HG03457 (cell line): Measurements from ENCODE around the gene CDKN1C.

Source experiments
- ATAC-seq: cut with Tn5 transposase; IDR thresholded peaks from one replicate; pipeline ENCODE4 v1.9.1; 2021; ENCODE audit warnings: moderate number of reproducible peaks; ENCODE audit not compliant: unreplicated experiment

Gene CDKN1C

DNA sequence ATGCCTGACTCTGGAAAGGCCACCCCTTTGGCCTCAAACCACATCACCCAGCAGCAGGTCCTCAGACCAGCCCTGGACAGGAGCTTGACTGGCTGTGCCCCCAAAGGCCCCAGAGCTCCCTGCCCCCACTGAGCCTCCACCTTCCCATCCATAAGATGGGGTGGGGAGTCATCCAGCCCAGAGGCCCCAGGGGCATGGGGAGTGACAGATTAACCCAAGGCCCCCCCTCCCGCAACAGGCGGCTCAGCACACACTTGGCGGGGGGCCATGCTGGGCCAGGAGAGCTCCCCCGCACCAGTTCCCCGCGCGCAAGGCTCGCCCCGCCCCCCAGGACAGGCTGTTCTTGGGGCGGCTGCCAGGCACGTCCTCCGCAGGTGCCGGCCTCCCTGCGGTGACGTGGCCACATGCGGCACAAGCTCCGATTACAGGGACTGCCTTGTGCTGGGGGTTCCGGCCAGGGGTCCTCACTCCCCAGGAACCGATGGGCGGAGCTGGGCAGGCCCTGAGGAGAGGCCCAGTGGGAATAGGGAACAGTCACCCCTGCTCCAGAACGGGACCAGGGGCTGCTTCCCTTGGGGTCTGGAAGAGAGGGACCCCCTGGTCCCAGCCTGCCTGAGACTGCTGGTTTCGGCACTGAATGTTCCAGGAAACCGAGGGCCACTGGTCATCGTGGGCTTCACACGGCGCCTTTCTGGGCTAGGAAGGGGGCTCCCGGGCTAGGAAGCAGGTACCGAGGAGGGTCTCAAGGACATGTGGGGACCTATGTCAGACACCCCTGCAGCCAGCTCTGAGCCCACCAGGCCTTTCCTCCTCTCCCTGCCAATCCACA, 5.1 kb upstream of the CDKN1C start:
- no peak for ATAC-seq

DNA sequence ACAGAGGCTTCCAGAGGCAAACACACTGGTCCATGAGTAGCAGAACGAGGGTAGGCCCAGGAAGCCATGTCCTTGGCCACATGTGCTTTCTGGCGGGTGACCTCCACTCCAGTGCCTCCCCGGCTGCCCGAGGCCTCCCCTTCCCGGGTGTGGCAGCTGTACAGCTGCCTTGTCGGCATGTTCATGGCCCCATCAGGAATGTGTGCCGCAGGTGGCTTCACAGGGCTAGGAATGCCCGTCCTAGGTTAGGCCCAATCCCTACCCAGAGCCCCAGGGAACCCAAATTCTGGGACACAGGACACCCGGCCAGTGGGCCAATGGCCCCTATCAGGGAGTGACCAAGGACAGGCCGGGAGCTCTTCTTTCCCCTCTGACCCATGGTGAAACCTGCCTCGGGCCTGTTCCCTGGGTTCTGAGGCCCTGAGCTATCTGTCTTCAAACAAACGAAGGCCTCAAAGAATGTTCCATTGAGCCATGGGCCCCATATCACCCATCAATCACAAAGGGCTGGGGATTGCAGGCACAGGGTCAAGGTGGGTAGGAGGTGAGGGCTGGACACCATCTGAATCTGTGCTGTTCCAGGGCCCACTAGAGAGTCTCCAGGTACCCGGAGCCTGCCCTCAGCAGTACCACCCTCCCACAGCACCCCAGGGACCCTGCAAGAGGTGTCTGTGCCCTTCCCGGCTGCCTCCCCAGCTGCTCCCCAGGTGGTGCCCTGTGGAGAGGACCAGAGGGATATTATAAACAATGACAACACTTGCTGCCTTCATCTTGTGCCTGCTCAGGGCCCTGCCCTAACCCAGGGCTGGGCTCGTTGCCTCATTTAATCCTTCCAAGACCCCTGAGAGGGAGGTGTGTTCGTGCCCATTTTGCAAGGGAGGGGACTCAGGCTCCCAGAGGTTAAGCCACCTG, 4.0 kb upstream of the CDKN1C start:
- no peak for ATAC-seq

DNA sequence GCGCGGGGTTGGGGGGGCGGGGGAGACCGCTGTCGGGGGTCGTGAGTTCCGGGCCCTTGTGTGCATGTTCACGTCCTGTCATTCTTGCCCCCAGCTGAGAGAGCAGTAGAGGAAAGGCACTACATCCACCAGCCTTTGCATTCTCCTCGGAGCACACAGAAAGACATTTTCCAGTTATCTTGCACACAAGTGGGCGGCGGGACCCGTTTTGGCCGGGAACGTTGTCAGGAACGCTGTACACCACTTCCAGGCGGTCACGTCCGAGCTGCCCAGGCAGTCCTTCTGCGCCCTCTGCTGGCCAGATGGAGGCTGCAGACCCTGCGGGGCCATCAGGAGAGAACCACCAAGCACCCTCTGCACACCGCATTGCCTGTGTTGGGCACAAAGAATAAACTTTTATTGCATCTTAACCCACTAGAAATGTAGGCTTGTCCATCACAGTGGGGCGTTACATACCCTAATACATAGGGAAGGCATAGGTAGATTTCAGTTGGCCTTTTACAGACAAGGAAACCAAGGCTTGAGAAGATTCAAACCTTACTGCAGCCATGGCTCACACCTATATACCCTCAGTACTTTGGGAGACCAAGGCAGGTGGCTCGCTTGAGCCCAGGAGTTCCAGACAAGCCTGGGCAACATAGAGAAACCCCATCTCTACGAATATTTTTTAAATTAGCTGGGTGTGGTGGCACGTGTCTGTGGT, 2.8 kb upstream of the CDKN1C start:
- ATAC-seq: no peak

DNA sequence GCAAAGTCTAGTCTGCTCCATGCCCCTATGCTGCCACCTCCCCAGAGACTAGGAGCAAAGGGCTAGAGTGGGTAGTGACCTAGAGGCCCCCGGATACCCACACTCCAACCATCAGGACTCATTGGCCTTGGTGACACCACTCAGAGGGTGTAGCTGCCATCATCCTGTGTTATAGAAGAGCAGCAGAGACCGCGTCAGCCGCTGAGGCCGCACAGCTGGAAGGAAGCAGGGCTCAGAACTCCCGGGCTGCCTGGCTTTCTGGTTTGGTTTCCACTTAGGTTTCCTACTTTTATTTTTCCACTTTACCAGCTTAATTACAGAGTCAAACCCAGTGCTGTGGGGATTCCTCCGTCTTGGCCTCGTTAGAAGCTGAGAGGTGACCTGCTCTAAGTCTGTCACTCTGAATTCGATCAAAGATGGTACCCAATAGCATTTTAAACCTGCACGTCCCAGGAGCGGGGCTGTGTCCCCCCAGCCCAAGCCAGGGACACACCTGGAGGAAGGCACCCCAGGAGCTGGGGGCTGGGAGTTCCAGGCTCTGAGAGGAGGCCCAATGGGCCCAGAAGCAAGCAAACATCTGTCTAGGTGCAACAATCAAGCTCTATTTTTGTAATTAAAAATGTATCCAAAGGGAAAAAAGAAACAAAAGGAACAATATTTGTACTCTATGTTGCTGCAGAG, 2.1 kb upstream of the CDKN1C start:
- no peak for ATAC-seq

DNA sequence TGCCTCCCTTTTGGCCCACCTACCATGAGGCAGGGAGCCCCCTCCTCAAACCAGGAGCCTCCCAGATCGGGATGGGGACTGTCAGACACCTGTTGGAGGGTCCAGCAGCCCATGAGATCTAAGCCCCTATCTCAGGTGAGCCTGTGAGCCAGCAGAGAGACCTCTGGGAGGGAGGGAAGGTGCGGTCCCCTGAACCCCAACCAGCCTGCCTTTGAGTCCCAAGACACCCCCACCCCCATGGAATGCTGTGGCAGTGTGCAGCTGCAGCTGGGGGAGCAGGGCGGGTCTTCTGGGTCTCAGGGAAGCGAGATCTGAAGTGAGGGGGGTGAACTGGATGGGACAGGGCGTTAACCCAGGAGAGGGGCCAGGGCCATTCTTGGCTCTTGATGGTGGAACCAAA, 1.4 kb upstream of the CDKN1C start:
- no peak for ATAC-seq

DNA sequence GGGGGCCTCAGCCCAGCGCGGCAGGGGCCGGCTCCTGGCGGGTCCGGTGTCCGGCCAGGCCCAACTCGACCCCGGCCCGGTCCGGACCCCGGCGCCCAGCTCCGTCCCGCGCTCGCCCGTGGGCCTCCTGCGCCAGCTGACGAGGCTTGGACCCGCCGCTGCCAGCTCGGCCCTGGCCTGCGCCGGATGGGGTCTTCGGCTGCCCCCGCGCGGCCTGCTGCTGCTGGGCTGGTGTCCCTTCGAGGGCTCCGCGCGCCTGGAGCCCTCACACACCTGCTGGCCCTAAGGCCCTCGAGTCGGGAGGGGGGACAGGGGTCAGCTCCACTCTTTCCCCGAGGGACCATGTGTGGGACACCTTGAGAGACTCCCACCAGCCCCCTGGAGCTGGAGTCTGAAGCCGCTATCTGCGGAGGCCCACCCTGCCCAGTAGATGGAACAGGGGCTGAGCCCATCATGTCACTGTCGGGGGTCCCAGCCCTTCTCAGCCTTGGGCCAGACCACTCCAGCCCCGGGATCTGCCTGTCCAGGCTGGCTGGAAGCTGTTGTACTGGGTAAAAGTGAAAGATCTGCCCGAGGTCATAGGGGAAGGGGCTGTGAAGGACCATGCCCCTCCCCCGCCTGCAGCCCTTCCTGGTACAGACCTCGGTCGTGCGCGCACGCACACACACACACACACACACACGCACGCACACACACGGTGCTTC, 768 bp upstream of the CDKN1C start:
- ATAC-seq: no peak

DNA sequence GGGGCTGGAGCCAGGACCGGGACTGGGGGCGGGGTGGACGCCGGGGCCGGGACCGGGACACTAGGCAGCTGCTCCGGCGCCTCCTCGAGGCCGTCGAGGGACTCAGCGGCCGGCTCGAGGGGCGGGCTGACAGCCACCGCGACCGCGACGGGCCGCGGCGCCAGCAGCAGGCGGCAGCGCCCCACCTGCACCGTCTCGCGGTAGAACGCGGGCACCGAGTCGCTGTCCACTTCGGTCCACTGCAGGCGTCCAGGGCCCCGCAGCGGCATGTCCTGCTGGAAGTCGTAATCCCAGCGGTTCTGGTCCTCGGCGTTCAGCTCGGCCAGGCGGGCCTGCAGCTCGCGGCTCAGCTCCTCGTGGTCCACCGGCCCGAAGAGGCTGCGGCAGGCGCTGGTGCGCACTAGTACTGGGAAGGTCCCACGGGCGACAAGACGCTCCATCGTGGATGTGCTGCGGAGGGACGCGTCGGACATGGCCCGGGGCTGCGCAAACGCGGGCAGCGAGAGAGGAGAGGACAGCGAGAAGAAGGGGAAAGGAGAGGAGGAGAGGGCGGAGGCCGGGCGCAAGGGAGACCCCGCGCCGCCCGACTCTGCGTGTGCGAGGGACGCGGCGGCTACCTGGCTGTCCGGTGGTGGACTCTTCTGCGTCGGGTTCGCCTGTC, 428 bp downstream of the CDKN1C start:
- ATAC-seq: no peak

DNA sequence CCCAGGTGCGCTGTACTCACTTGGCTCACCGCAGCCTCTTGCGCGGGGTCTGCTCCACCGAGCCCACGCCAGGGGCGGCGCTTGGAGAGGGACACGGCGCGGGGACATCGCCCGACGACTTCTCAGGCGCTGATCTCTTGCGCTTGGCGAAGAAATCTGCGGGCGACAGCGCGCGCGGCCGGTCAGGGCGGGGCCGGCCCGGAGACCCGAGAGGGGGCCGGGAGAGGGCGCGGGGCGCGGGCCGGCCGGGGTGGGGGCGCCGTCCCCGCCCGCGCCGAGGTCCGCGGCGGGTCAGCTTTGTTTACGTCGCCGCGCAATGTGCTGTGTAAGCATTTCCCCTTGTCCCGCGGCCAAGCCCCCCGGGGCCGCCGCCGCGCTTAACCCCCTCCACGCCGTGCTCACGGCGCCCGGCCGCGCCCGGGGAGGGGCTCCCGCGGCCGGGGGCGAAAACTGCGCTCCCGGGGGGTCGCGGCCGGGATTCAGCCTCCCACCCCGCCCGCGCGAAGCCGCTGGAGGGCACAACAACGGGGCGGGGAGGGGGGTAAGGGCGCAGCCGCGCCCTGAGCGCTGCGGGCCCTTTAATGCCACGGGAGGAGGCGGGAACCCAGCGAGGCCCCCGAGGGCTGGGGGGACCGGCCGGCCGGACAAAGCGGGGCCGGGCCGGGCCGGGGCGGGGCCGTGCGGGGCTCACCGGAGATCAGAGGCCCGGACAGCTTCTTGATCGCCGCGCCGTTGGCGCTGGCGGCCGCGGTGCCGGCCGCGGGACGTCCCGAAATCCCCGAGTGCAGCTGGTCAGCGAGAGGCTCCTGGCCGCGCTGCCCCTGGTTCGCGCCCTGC, 1.4 kb downstream of the CDKN1C start:
- no peak for ATAC-seq

DNA sequence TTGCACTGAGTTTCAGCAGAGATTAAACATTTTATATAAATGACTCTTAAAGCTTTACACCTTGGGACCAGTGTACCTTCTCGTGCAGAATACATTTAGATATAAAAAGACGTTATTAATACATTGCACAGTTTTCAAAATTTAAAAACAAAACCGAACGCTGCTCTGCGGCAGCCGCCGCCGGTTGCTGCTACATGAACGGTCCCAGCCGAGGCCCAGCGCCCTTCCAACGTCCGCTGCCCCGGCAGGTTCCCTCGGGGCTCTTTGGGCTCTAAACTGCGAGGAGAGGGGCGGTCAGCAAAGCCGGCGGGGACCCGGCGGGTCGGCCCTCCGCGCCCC, 2.0 kb downstream of the CDKN1C start:
- no peak for ATAC-seq

DNA sequence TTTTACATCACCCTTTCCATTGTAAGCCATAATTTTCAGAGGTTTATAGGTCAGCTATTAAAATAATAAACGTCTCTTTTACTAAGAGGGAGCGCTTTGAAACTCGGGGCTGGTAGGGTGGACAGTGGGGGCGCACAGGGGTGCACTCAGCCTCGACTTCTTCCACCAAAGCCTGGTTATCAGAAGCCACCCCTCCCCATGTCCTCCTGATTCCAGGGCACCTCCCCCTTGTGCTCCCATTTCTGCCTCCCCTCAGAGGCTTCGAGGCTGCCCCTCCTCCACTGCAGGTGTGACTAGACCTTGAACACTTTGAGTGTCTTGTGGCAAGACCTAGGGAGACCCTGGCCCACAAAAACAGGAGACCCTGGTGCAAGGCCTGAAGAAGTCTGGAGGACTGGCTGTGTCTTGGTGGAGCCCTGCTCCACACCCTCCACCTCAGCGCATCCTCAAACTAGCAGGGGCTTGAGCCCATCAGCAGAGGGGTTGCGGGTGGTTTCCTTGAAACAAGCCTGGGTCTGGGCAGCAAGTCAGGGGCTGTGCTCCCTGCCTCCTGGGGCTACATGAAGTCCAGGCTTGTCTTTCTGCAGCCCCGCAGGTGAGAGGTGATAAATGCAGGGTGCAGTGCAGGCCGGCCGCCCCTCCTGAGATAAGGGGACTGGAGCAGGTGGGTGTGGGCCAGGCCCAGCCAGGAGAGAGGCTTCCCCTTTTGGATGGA, 3.0 kb downstream of the CDKN1C start:
- no peak for ATAC-seq

DNA sequence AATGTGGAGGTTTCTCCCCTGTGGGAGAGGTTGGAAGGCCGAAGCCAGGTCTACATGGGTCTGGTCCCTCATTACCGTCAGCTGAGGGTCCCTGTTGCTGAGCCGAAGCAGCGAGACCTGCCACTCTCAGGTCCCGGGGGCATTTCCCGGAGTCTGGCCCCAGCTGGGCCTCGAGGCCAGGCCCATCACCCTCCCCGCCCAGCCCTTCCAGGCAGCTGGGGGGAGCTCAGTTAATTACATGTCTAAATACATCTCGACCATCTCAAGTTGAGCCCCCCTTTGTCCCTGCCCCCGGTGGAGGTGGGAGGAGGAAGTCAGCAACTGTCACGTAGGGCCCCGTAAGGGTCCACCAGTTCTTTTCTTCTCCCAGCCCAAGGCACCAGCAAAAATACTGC, 3.6 kb downstream of the CDKN1C start:
- no peak for ATAC-seq

DNA sequence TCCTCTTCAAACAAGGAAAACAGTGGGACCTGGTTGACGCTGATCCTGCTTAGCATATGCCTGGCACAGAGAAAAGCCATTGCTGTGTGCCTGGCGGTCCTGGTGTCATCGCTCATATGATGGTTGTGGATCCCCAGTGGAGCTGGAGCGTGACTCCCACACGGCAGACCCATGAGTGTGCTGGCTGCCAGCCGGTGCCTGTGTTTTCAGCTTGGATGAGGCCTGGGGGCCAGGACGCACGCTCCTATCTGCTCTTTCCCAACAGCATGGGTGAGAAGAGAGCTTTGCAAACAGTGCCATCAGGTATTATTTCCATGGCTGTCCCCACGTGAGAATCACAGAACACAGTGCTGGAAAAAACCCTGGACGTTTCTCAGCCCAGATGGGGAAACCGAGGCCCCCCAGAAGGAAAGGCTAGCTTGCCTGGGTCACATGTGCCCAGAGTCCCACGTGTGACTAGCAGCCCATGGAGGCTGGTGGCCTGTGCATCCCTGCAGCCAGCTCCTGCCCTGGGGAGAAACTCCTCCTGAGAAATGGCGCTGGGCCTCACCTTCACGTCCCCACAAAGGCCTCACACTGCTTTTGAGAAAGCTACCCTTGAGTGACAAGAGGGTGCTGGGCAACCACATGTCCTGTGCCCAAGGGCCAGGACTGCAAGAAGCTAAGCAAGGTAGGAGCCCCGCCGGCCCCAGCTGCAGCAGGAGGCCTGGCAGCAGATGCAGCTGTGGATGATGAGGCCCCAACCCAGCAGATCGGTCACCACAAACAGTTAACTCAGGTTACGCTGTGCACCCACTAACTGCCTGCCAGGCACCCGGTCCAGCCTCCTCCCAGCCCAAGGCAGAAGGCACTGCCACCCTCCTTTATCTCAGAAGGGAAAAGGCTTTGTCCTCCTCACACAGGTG, 4.2 kb downstream of the CDKN1C start:
- no peak for ATAC-seq

DNA sequence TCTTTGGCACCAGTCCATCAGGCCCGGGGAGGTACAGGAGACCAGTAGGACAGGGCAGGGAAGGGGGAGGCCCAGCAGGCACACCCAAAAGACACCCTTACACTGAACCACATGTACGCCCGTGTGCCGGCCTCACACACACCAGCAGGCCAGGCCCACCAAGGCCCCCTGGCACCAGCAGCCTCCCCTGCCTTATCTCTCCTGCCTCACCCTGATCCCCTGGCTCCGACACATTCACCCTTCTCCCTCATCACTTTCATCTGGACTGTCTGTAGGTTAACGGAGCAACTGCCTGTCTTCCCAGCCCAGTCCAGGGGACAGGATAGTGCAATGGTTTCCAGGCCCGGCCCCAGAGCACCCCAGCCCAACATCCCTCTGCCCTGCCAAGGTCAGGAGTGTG, 4.9 kb downstream of the CDKN1C start:
- ATAC-seq: no peak

DNA sequence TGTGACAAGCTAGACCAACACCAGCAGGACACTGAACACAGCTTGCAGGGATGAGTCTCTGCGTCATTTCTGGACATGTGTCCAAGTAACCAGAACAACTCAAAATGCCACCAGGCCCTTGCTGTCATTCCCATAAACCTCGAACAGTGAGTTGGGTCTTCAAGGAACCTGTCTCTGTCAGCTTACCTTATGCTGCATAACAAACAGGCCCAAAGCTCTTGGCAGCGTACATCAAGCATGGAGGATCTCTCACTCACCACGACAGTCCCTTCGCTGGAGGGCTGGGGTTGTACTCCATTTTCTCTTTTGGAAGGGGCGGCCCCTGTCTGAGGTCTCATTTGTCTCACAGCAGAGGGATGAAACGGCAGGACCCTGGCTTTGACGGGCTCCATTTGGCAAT, 6.8 kb downstream of the CDKN1C start:
- no peak for ATAC-seq

DNA sequence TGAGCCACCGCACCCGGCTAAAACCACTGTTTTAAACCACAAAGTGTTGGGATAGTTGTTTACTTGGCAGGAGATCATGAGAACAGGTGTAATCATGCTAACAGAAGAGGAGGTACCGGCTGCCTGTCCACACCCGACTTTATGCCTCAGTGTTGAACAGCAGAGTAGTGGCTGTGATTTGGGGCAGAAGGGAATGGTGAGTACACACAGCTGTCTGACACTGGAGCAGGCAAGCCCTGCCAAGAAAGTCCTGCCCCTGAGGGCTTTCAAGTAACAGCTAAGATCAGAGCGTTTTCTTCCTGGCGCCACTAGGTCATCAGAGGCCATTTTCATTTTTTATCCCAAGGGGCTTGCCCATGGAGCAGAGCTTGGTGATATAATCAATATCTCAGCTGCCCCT, 8.1 kb downstream of the CDKN1C start:
- ATAC-seq: no peak

DNA sequence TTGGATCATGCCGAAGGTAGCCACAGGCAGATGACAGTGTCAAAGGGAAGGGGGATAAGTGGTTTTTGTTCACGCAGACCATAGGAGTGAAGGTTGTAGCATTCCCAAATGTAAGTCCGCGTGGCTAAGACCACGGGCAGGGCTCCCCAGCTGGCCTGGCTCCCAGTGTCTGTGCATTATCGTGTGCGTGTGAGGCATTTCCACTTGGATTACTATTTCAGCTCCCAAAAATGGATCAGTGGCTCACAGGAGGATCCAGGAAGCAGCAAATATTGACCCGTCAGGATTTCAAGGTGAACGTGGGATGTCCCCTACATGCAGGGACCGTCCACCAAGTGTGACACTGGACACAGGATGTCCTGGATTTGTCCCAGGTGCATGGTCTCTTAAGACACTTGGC, 10.6 kb downstream of the CDKN1C start:
- ATAC-seq: no peak

DNA sequence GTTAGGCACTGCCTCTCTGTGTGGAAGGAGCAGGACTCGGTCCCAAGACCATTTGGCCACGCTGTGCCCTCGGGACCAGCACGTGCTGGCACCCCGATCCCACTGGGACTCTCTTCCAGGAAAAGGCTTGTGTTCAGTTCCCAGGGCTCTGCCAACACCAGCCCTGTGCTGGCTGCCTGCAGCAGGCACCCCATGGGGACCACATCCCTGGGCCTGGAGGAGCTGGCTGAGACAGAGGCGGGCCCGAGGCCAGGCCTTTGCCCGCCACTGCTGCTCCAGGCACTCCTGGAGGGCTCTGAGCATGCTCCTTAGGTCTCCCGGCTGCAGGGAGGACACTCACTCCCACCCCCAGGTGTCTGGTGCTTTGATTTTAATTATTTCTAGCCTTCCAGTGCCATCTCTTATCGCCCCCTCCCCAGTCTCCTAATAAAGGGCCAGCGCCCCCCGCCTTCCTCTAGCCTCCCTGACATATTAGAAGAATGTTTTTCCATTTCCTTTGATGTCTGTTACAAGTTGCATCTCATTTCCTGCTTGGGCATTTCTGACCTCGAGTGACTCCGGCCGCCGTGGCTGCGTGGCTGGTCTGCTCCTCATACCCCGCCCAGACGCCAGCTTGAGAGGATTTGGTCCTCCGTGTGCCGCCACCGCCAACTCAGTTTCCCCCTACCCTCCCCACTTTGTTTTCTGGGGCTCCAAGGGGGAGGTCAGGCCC, 14.4 kb downstream of the CDKN1C start:
- ATAC-seq: no peak
